B cell (primary cell): ENCODE results near the gene IL4R. TPM values are rescaled to one million over a fixed set of nuclear protein-coding genes. Genes with fewer than 3 reads are reported as not detected.

Source experiments
- ATAC-seq: fragments of 200-7000 bp; cut with Tn5 transposase; one replicate; pipeline ENCODE4 v1.10.0; 2021; ENCODE audit warnings: low read depth, mild to moderate bottlenecking, moderate number of reproducible peaks, moderate library complexity
- CTCF ChIA-PET: fragments of 350-600 bp; sonication (Branson Sonifier 250); formaldehyde crosslinking; loops from one replicate; lab custom pipeline; 2021; ENCODE audit warnings: antibody characterized with exemption, inconsistent platforms; lab: Charles Lee
- POLR2A ChIA-PET: fragments of 350-600 bp; sonication (Branson Sonifier 250); formaldehyde crosslinking; loops from one replicate; lab custom pipeline; 2021; ENCODE audit warnings: antibody characterized with exemption; lab: Charles Lee
- DNase-seq: peaks from one replicate; pipeline ENCODE4 v3.0.0; 2013
- H2AFZ ChIP-seq: 2 replicates; pipeline ENCODE4 v1.6.1; 2012; ENCODE audit warnings: mild to moderate bottlenecking, low read depth, low read length; ENCODE audit not compliant: insufficient read depth, poor library complexity, severe bottlenecking
- H3K27ac ChIP-seq, 2 donors: 1 replicate in 1 of 2; 2 replicates in 1 of 2; pipeline ENCODE4 v1.5.1; 2012 to 2013; ENCODE audit warnings: low read length in 2 of 2, mild to moderate bottlenecking in 2 of 2, moderate library complexity in 1 of 2
- H3K27me3 ChIP-seq, 4 experiments: fragments of 200-600 bp in 1 of 4; sonication (generic) in 1 of 4; replicated peaks in 1 of 4; 1 replicate in 2 of 4; 2 replicates in 2 of 4; pipeline versions ENCODE4 v1.6.1 to v1.7.0; 2013 to 2016; ENCODE audit warnings: low read length in 3 of 4, mild to moderate bottlenecking in 2 of 4, mixed read lengths in 1 of 4, moderate library complexity in 1 of 4; ENCODE audit not compliant: insufficient read depth in 4 of 4, control insufficient read depth in 3 of 4; ENCODE audit errors: control extremely low read depth in 1 of 4
- H3K36me3 ChIP-seq, 2 experiments: replicated peaks in 1 of 2; 1 replicate in 1 of 2; 2 replicates in 1 of 2; pipeline versions ENCODE4 v1.6.1 to v1.7.1; 2013; ENCODE audit warnings: low read length in 1 of 2; ENCODE audit not compliant: insufficient read depth in 2 of 2, control insufficient read depth in 1 of 2; ENCODE audit errors: control extremely low read depth in 1 of 2, extremely low read depth in 1 of 2
- H3K4me1 ChIP-seq, 2 donors: fragments of 200-600 bp in 1 of 2; sonication (generic) in 1 of 2; 1 replicate in 1 of 2; 2 replicates in 1 of 2; pipeline versions ENCODE4 v1.5.1 to v1.6.1; 2013 to 2017; ENCODE audit warnings: low read length in 2 of 2; ENCODE audit not compliant: control insufficient read depth in 2 of 2, insufficient read depth in 2 of 2
- H3K4me2 ChIP-seq: replicated peaks from 2 replicates; pipeline ENCODE3; 2012; ENCODE audit warnings: mild to moderate bottlenecking, low read depth, low read length; ENCODE audit not compliant: poor library complexity, severe bottlenecking
- H3K4me3 ChIP-seq, 5 experiments: fragments of 200-600 bp in 1 of 5; sonication (generic) in 1 of 5; 1 replicate in 3 of 5; 2 replicates in 2 of 5; pipeline versions ENCODE4 v1.5.1 to v1.7.0; 2011 to 2016; ENCODE audit warnings: low read length in 4 of 5, mild to moderate bottlenecking in 4 of 5, low read depth in 2 of 5, control low read depth in 1 of 5, moderate library complexity in 1 of 5; ENCODE audit not compliant: insufficient read depth in 1 of 5; ENCODE audit errors: control extremely low read depth in 1 of 5, extremely low read depth in 1 of 5
- H3K79me2 ChIP-seq: fragments of 200-600 bp; sonication (generic); one replicate; pipeline ENCODE4 v1.6.0; 2016; ENCODE audit warnings: low read length; ENCODE audit not compliant: control insufficient read depth, insufficient read depth
- H3K9ac ChIP-seq: fragments of 200-600 bp; sonication (generic); 2 replicates; pipeline ENCODE4 v1.6.1; 2017; ENCODE audit warnings: mild to moderate bottlenecking, low read length, moderate library complexity
- H3K9me3 ChIP-seq, 3 donors: one replicate each; pipeline versions ENCODE4 v1.6.1 to v1.7.1; 2013; ENCODE audit warnings: low read length in 2 of 3; ENCODE audit not compliant: control insufficient read depth in 2 of 3, insufficient read depth in 1 of 3; ENCODE audit errors: control extremely low read depth in 1 of 3
- H4K20me1 ChIP-seq: 2 replicates; pipeline ENCODE4 v1.6.0; 2012; ENCODE audit warnings: mild to moderate bottlenecking, low read length; ENCODE audit not compliant: insufficient read depth, control insufficient read depth, poor library complexity, severe bottlenecking
- H3K27ac Mint-ChIP-seq: one replicate; pipeline ENCODE4 v1.8.0; 2021; ENCODE audit warnings: mixed read lengths
- H3K27me3 Mint-ChIP-seq: one replicate; pipeline ENCODE4 v1.8.0; 2021; ENCODE audit warnings: mixed read lengths
- H3K4me1 Mint-ChIP-seq: one replicate; pipeline ENCODE4 v1.8.0; 2021; ENCODE audit warnings: mixed read lengths
- H3K4me3 Mint-ChIP-seq: one replicate; pipeline ENCODE4 v1.8.0; 2021; ENCODE audit warnings: mixed read lengths
- H3K9me3 Mint-ChIP-seq: one replicate; pipeline ENCODE4 v1.8.0; 2022; ENCODE audit warnings: mixed read lengths; ENCODE audit not compliant: insufficient read depth
- EZH2 ChIP-seq: IDR thresholded peaks from 2 replicates; pipeline ENCODE4 v1.6.1; 2012; ENCODE audit warnings: borderline replicate concordance, low read depth, mild to moderate bottlenecking, moderate library complexity, low read length; ENCODE audit not compliant: insufficient read depth, poor library complexity, severe bottlenecking
- WGBS: methylation state at CpG from one replicate; pipeline ENCODE4 v1.1.5; 2013; ENCODE audit warnings: missing lambda C conversion rate; ENCODE audit not compliant: insufficient coverage; 5-methylcytosine and 5-hydroxymethylcytosine counted together
- intact Hi-C: fragments of 100-400 bp; cut with micrococcal nuclease; formaldehyde crosslinking; loops from one replicate; pipeline ENCODE4 v1.10.0; 2022
- polyA plus RNA-seq: library from polyadenylated mRNA; depleted of rRNA; stranded (reverse); fragments of >200 nt; gene quantifications from 2 replicates; pipeline ENCODE4 v1.2.3, GENCODE V29; 2012
- total RNA-seq, 2 donors: library from RNA; stranded (reverse); fragments of 120-200 nt in 1 of 2; gene quantifications; 1 replicate in 1 of 2; 2 replicates in 1 of 2; pipeline versions ENCODE4 v1.2.3 to v1.2.4, GENCODE V29; 2013 to 2022
- TF ChIP-seq, protein P1 (sequence below): fragments of 200-600 bp; IDR thresholded peaks from one replicate; pipeline ENCODE4 v1.8.0; 2022; ENCODE audit warnings: antibody characterized with exemption, mild to moderate bottlenecking

IL4R gene
- total and polyA plus RNA-seq, 2 donors (not counting 1 experiment from before 2014, with no cell fraction given) = 311 to 966 TPM

DNA sequence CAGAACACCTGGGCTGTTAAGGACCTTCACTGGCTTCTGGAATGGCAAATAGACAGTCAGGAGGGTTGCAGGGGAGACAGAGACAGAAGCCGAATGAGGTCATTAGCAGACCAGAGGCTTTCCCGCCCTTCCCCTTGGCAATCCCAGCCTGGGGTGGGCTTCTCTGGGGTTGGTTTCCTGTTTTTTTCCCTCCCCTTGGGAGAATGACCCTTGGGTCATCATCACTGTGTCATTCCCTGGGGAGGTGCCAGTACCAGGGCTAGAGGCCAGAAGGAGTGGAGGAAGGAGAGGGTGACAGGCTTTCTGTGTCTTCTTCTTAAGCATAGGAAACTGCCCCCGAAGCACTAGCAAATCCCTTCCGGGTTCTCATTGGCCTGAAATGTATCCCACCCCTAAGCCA, 45.3 kb downstream of the IL4R start:
- TF ChIP-seq EZH2 = no peak
- TF ChIP-seq, protein P1, sequence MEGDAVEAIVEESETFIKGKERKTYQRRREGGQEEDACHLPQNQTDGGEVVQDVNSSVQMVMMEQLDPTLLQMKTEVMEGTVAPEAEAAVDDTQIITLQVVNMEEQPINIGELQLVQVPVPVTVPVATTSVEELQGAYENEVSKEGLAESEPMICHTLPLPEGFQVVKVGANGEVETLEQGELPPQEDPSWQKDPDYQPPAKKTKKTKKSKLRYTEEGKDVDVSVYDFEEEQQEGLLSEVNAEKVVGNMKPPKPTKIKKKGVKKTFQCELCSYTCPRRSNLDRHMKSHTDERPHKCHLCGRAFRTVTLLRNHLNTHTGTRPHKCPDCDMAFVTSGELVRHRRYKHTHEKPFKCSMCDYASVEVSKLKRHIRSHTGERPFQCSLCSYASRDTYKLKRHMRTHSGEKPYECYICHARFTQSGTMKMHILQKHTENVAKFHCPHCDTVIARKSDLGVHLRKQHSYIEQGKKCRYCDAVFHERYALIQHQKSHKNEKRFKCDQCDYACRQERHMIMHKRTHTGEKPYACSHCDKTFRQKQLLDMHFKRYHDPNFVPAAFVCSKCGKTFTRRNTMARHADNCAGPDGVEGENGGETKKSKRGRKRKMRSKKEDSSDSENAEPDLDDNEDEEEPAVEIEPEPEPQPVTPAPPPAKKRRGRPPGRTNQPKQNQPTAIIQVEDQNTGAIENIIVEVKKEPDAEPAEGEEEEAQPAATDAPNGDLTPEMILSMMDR = no peak

DNA sequence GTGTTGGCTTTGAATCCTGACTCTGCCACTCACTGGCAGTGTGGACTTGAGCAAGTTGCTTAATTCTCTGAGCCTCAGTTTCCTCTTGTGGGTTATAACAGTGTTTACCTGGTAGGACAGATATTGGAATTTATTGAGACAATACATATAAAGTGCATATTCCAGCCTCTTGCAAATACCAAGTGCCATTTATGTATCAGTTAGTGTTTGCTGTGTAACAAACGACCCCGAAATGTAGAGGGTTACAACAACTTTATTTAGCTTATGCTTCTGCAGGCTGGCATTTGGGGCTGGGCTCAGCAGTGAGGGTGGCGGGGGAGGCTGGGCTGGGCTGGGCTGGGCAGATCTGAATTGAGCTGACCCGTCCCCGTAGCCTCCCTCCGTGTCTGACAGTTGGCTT, 45.8 kb downstream of the IL4R start:
- DNase-seq (no peak), ATAC-seq (no peak)
- POLR2A ChIA-PET = no interaction called here
- Mint-ChIP-seq H3K27ac (peak overlapping the region; percentile 70), H3K4me3 (no peak overlapping the region), H3K9me3 (no peaks in the 10 kb centered on the region), H3K4me1 (peaks cover 9% of the 10 kb centered on the region), H3K27me3 (no peaks in the 10 kb centered on the region)
- Histone ChIP-seq H4K20me1 (peaks cover 79% of the 10 kb centered on the region), H2AFZ (no peak overlapping the region), H3K4me1 (peaks cover 0 to 4% of the 10 kb centered on the region in 2 donors), H3K4me2 (no peak overlapping the region), H3K36me3 (peaks cover 34 to 92% of the 10 kb centered on the region in 2 experiments), H3K27me3 (no peaks in the 10 kb centered on the region), H3K4me3 (no peak overlapping the region), H3K79me2 (peaks cover 5% of the 10 kb centered on the region), H3K9ac (no peak overlapping the region), H3K27ac (peak overlapping the region in 1 of 2 donors; percentile 70), H3K9me3 (peaks cover 0 to 5% (median 0%) of the 10 kb centered on the region in 3 donors)
- TF ChIP-seq, protein P1 = no peak
- no peak for TF ChIP-seq EZH2
- intact Hi-C loops = no loop called here
- WGBS = 100% methylated on average over 4 of the region's 6 CpGs
- CTCF ChIA-PET = interaction anchor here (0.6 kb wide), 1 partner anchor 166 kb away, joined by 3 read pairs; no protein-coding TSS in a partner anchor

More for the DNA sequence above, 45.3 kb downstream of the IL4R start:
- Histone ChIP-seq H3K36me3 (peaks cover 40 to 94% of the 10 kb centered on the region in 2 experiments), H3K4me2 (no peak overlapping the region), H3K4me1 (peaks cover 0 to 4% of the 10 kb centered on the region in 2 donors), H3K9ac (no peak overlapping the region), H3K79me2 (peaks cover 5% of the 10 kb centered on the region), H2AFZ (no peak overlapping the region), H3K9me3 (peaks cover 0 to 5% (median 0%) of the 10 kb centered on the region in 3 donors), H3K4me3 (no peak overlapping the region), H3K27me3 (no peaks in the 10 kb centered on the region), H3K27ac (peak overlapping the region in 1 of 2 donors; percentile 70), H4K20me1 (peaks cover 84% of the 10 kb centered on the region)
- no peak for DNase-seq
- ChIA-PET POLR2A (no interaction called here), CTCF (no interaction called here)
- no peak overlapping the region for H3K4me3 Mint-ChIP-seq
- intact Hi-C loops = no loop called here
- H3K27me3 Mint-ChIP-seq = no peaks in the 10 kb centered on the region
- 100% methylated on average over 3 of the region's 4 CpGs for WGBS
- H3K9me3 Mint-ChIP-seq = no peaks in the 10 kb centered on the region
- H3K27ac Mint-ChIP-seq = peak overlapping the region; percentile 70
- peaks cover 4% of the 10 kb centered on the region for H3K4me1 Mint-ChIP-seq
- no peak for ATAC-seq
